Hepatocyte (in vitro differentiated cells): ENCODE results near the gene GPAM. TPM values are rescaled to one million over a fixed set of nuclear protein-coding genes. Genes with fewer than 3 reads are reported as not detected.

Experiments used
- DNase-seq: peaks from one replicate; pipeline ENCODE4 v3.0.0-alpha.2; 2016; ENCODE audit warnings: low spot score
- H2AFZ ChIP-seq: fragments of 200-600 bp; sonication (generic); 2 replicates; pipeline ENCODE4 v1.6.0; 2016; ENCODE audit warnings: antibody characterized with exemption, mild to moderate bottlenecking
- H3K27ac ChIP-seq: fragments of 200-600 bp; sonication (generic); 2 replicates; pipeline ENCODE4 v1.5.1; 2016; ENCODE audit warnings: mild to moderate bottlenecking
- H3K27me3 ChIP-seq: fragments of 200-600 bp; sonication (generic); 2 replicates; pipeline ENCODE4 v1.6.1; 2016
- H3K36me3 ChIP-seq: fragments of 200-600 bp; sonication (generic); replicated peaks from 2 replicates; pipeline ENCODE4 v1.5.1; 2016; ENCODE audit warnings: low read depth; ENCODE audit not compliant: insufficient read depth
- H3K4me1 ChIP-seq: fragments of 200-600 bp; sonication (generic); 2 replicates; pipeline ENCODE4 v1.5.1; 2016; ENCODE audit warnings: mild to moderate bottlenecking, moderate library complexity; ENCODE audit not compliant: insufficient read depth
- H3K4me2 ChIP-seq: fragments of 200-600 bp; sonication (generic); 2 replicates; pipeline ENCODE4 v1.6.0; 2016
- H3K4me3 ChIP-seq: fragments of 200-600 bp; sonication (generic); 2 replicates; pipeline ENCODE4 v1.5.1; 2016; ENCODE audit warnings: mild to moderate bottlenecking
- H3K79me2 ChIP-seq: fragments of 200-600 bp; sonication (generic); 2 replicates; pipeline ENCODE4 v1.6.0; 2017; ENCODE audit warnings: mild to moderate bottlenecking
- H3K9me2 ChIP-seq: fragments of 200-600 bp; sonication (generic); replicated peaks from 2 replicates; pipeline ENCODE4 v1.6.0; 2017; ENCODE audit warnings: mild to moderate bottlenecking; ENCODE audit not compliant: insufficient read depth
- H3K9me3 ChIP-seq: fragments of 200-600 bp; sonication (generic); 2 replicates; pipeline ENCODE4 v1.5.1; 2016; ENCODE audit warnings: low read depth, mild to moderate bottlenecking
- H4K20me1 ChIP-seq: fragments of 200-600 bp; sonication (generic); 2 replicates; pipeline ENCODE4 v1.6.0; 2016; ENCODE audit warnings: mild to moderate bottlenecking; ENCODE audit not compliant: insufficient read depth, poor library complexity, severe bottlenecking
- CTCF ChIP-seq: fragments of 200-600 bp; sonication (generic); IDR thresholded peaks from 2 replicates; pipeline ENCODE4 v1.5.1; 2016; ENCODE audit warnings: antibody characterized with exemption, mild to moderate bottlenecking; ENCODE audit not compliant: poor library complexity
- EZH2 ChIP-seq: fragments of 200-600 bp; sonication (generic); IDR thresholded peaks from 2 replicates; pipeline ENCODE4 v1.6.1; 2016; ENCODE audit warnings: antibody characterized with exemption, mild to moderate bottlenecking, borderline replicate concordance
- EZH2phosphoT487 ChIP-seq: fragments of 200-600 bp; sonication (generic); IDR thresholded peaks from one replicate; pipeline ENCODE4 v1.6.1; 2018; ENCODE audit warnings: antibody characterized with exemption, mild to moderate bottlenecking, low read depth, moderate library complexity; ENCODE audit not compliant: unreplicated experiment, severe bottlenecking
- WGBS: methylation state at CpG from one replicate; pipeline ENCODE4 v1.1.6; 2016; ENCODE audit warnings: low lambda C conversion rate; ENCODE audit errors: missing lambda C conversion rate; 5-methylcytosine and 5-hydroxymethylcytosine counted together
- polyA plus RNA-seq: library from polyadenylated mRNA; unstranded; fragments of >200 nt; fragmentation: Nextera tagmentation; extraction: Ambion mirVana; gene quantifications from 2 replicates; pipeline ENCODE4 v1.2.1, GENCODE V29; 2016
- total RNA-seq: library from RNA; depleted of rRNA; stranded (reverse); fragments of >200 nt; gene quantifications from 2 replicates; pipeline ENCODE4 v1.2.3, GENCODE V29; 2014

The GPAM gene
- total and polyA plus RNA-seq, 2 experiments from 2014 or later = 7.8 to 49.2 TPM

- H3K36me3 ChIP-seq = no peaks in the 10 kb centered on the region
- H3K4me3 ChIP-seq = no peak overlapping the region
- H3K9me2 ChIP-seq = no peaks in the 10 kb centered on the region
- no peak overlapping the region for H2AFZ ChIP-seq
- no peak for TF ChIP-seq CTCF
- TF ChIP-seq EZH2phosphoT487 = no peak
- TF ChIP-seq EZH2 = no peak
- H3K79me2 ChIP-seq = no peaks in the 10 kb centered on the region
- no peaks in the 10 kb centered on the region for H3K27me3 ChIP-seq
- H3K9me3 ChIP-seq = no peaks in the 10 kb centered on the region
- 98% methylated on average over 3 of the region's 3 CpGs for WGBS
- no peak overlapping the region for H3K27ac ChIP-seq
- DNase-seq = no peak
- no peaks in the 10 kb centered on the region for H3K4me1 ChIP-seq
- H3K4me2 ChIP-seq = no peak overlapping the region
- H4K20me1 ChIP-seq = no peaks in the 10 kb centered on the region
These were observed 22.7 kb downstream of the GPAM start for GRCh38 chr10:112160834-112161233.

- Histone ChIP-seq H2AFZ (no peak overlapping the region), H3K27ac (peak overlapping the region; percentile 62), H3K9me2 (no peaks in the 10 kb centered on the region), H3K9me3 (no peaks in the 10 kb centered on the region), H3K36me3 (no peaks in the 10 kb centered on the region), H3K79me2 (no peaks in the 10 kb centered on the region), H3K4me2 (no peak overlapping the region), H4K20me1 (no peaks in the 10 kb centered on the region), H3K27me3 (no peaks in the 10 kb centered on the region), H3K4me1 (no peaks in the 10 kb centered on the region), H3K4me3 (no peak overlapping the region)
- TF ChIP-seq CTCF (no peak), EZH2phosphoT487 (no peak), EZH2 (no peak)
- DNase-seq = peak; percentile 37
- WGBS = 85% methylated on average over 8 of the region's 8 CpGs
These were observed 24.1 kb downstream of the GPAM start for GRCh38 chr10:112159469-112159868.

- Histone ChIP-seq H3K79me2 (no peaks in the 10 kb centered on the region), H3K27ac (no peak overlapping the region), H3K9me2 (no peaks in the 10 kb centered on the region), H3K36me3 (no peaks in the 10 kb centered on the region), H3K27me3 (no peaks in the 10 kb centered on the region), H3K4me3 (no peak overlapping the region), H2AFZ (no peak overlapping the region), H3K9me3 (no peaks in the 10 kb centered on the region), H4K20me1 (no peaks in the 10 kb centered on the region), H3K4me2 (no peak overlapping the region), H3K4me1 (no peaks in the 10 kb centered on the region)
- 84% methylated on average over 4 of the region's 4 CpGs for WGBS
- no peak for TF ChIP-seq CTCF
- no peak for TF ChIP-seq EZH2
- no peak for TF ChIP-seq EZH2phosphoT487
- DNase-seq = no peak
These were observed 32.0 kb downstream of the GPAM start for GRCh38 chr10:112151524-112152039.

- Histone ChIP-seq H3K27ac (no peak overlapping the region), H3K36me3 (no peaks in the 10 kb centered on the region), H3K79me2 (no peaks in the 10 kb centered on the region), H2AFZ (no peak overlapping the region), H3K4me2 (no peak overlapping the region), H4K20me1 (no peaks in the 10 kb centered on the region), H3K4me3 (no peak overlapping the region), H3K4me1 (no peaks in the 10 kb centered on the region), H3K9me3 (no peaks in the 10 kb centered on the region), H3K9me2 (no peaks in the 10 kb centered on the region), H3K27me3 (no peaks in the 10 kb centered on the region)
- WGBS = 79% methylated on average over 3 of the region's 3 CpGs
- DNase-seq = no peak
- no peak for TF ChIP-seq CTCF
- TF ChIP-seq EZH2 = no peak
- no peak for TF ChIP-seq EZH2phosphoT487
These were observed 35.2 kb downstream of the GPAM start for GRCh38 chr10:112148331-112148730.
